Astrocyte of the spinal cord (primary cell): Measurements from ENCODE around the gene SERPINE2.
"Not testable (repeated sequence)": the region's sequence is repeated elsewhere in the genome, so short reads cannot be mapped to it uniquely, and the experiment has no call there.

Experiments used
- DNase-seq: peaks from one replicate; pipeline ENCODE4 v3.0.0; 2011; ENCODE audit warnings: low read depth, low spot score
- H3K4me3 ChIP-seq: 2 replicates; pipeline ENCODE4 v1.5.1; 2011; ENCODE audit warnings: low read depth, mild to moderate bottlenecking, low read length, moderate library complexity
- CTCF ChIP-seq: IDR thresholded peaks from 2 replicates; pipeline ENCODE4 v1.5.1; 2012; ENCODE audit warnings: low read depth, mild to moderate bottlenecking, low read length, inconsistent platforms
- in situ Hi-C: cut with HindIII; loops from 2 replicates; pipeline ENCODE4 v1.10.0; 2017; ENCODE audit warnings: low sequenced_read_pairs

SERPINE2 gene

GRCh38 chr2:223944703-223945531 is 94.2 kb downstream of the SERPINE2 start, which contains the start of gene WDFY1:
TSS of gene WDFY1 (minus strand) at chr2:223945335. CDS start at chr2:223945284, 51 bp downstream.
- TF ChIP-seq CTCF = no peak
- DNase-seq = peak; percentile 91
- H3K4me3 ChIP-seq = peak within 1 kb of the TSS; percentile 93
- in situ Hi-C loops = no loop called here

- DNase-seq = peak; percentile 35
- no peak for TF ChIP-seq CTCF
- H3K4me3 ChIP-seq = peak overlapping the region; percentile 93
- in situ Hi-C loops = no loop called here
These were observed 94.9 kb downstream of the SERPINE2 start for GRCh38 chr2:223944166-223944702.

- peak; percentile 57 for DNase-seq
- H3K4me3 ChIP-seq = peak overlapping the region; percentile 93
- TF ChIP-seq CTCF = no peak
- in situ Hi-C loops = no loop called here
These were observed 95.5 kb downstream of the SERPINE2 start for GRCh38 chr2:223943561-223944008.

GRCh38 chr2:223943135-223943534 is 96.0 kb downstream of the SERPINE2 start:
- H3K4me3 ChIP-seq = peak overlapping the region; percentile 93
- TF ChIP-seq CTCF = no peak
- in situ Hi-C loops = no loop called here
- no peak for DNase-seq

GRCh38 chr2:223941579-223942277 is 97.4 kb downstream of the SERPINE2 start:
- TF ChIP-seq CTCF = no peak
- DNase-seq = peak; percentile 84
- H3K4me3 ChIP-seq = no peak overlapping the region
- in situ Hi-C loops = no loop called here

GRCh38 chr2:223939438-223939837 is 99.6 kb downstream of the SERPINE2 start:
- in situ Hi-C loops, H3K4me3 ChIP-seq: not testable (repeated sequence)
- peak; percentile 23 for DNase-seq
